Esophagus muscularis mucosa (tissue), 3 donors: Measurements from ENCODE around the gene ST13.

ENCODE experiments used
- EP300 ChIP-seq: sonication (generic); formaldehyde crosslinking; IDR thresholded peaks from one replicate; pipeline ENCODE4 v1.6.1; 2017; ENCODE audit warnings: antibody characterized with exemption
- TF ChIP-seq, protein P1 (sequence below), 3 experiments: fragments of 200-600 bp in 2 of 3; fragments of 450-650 bp in 1 of 3; sonication (generic) in 2 of 3; IDR thresholded peaks; one replicate each; pipeline ENCODE4 v1.5.1; 2017 to 2019; ENCODE audit warnings: antibody characterized with exemption in 3 of 3, mild to moderate bottlenecking in 2 of 3, moderate library complexity in 1 of 3

DNA sequence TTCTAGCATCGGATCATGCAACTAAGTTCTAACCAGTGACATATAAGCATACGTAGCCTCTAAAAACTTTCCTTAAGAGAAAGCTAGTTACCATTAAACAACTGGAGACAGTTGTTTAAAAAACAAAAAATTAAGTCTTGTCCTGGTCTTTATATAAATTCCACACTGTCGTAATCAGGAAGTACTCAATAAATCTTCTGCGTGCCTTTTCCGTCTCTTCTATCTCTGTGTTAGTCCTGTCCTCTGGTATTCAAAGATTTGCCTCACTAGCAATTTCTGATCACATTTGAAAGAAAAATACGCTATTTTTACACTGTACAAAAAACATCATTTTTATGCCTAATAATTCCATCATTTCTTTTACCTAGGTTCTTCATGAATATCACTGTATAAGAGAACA, 27.3 kb downstream of the ST13 start:
- TF ChIP-seq, protein P1, sequence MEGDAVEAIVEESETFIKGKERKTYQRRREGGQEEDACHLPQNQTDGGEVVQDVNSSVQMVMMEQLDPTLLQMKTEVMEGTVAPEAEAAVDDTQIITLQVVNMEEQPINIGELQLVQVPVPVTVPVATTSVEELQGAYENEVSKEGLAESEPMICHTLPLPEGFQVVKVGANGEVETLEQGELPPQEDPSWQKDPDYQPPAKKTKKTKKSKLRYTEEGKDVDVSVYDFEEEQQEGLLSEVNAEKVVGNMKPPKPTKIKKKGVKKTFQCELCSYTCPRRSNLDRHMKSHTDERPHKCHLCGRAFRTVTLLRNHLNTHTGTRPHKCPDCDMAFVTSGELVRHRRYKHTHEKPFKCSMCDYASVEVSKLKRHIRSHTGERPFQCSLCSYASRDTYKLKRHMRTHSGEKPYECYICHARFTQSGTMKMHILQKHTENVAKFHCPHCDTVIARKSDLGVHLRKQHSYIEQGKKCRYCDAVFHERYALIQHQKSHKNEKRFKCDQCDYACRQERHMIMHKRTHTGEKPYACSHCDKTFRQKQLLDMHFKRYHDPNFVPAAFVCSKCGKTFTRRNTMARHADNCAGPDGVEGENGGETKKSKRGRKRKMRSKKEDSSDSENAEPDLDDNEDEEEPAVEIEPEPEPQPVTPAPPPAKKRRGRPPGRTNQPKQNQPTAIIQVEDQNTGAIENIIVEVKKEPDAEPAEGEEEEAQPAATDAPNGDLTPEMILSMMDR (IDR thresholded peaks at IDR 0.05): no peak
- no peak for TF ChIP-seq EP300
